ENCODE results near the gene MMRN2.

DNA sequence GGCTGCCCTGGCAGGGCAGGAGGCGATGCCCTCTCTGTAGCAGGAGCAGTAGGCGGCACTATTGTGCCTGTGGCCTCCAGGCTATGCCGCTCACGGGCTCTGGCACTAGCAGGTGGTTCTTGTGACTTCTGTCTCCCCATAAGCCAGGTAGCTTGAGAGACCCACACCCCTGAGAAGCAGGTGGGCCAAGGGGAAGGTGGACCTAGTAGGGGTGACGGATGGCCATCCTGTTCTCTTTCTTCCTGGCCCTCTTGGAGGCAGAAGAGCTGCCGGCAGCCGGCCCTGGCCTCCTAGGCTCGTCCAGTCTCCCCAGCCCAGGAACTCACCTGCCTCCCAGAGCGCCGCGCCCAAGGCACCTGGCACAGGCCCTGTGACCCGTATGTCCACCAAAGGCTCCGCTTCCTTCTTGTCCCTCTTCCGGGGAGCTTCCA lies 15.4 kb downstream of the MMRN2 start:
- TF ChIP-seq, protein P1, sequence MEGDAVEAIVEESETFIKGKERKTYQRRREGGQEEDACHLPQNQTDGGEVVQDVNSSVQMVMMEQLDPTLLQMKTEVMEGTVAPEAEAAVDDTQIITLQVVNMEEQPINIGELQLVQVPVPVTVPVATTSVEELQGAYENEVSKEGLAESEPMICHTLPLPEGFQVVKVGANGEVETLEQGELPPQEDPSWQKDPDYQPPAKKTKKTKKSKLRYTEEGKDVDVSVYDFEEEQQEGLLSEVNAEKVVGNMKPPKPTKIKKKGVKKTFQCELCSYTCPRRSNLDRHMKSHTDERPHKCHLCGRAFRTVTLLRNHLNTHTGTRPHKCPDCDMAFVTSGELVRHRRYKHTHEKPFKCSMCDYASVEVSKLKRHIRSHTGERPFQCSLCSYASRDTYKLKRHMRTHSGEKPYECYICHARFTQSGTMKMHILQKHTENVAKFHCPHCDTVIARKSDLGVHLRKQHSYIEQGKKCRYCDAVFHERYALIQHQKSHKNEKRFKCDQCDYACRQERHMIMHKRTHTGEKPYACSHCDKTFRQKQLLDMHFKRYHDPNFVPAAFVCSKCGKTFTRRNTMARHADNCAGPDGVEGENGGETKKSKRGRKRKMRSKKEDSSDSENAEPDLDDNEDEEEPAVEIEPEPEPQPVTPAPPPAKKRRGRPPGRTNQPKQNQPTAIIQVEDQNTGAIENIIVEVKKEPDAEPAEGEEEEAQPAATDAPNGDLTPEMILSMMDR (IDR thresholded peaks at IDR 0.05): no peak
- no peak for TF ChIP-seq POLR2A (IDR thresholded peaks at IDR 0.05)

All from thyroid gland (tissue), 4 donors.